Endothelial cell of umbilical vein (primary cell): ENCODE data around the gene GPR162. TPM values are rescaled to one million over a fixed set of nuclear protein-coding genes. Genes with fewer than 3 reads are reported as not detected.

Experiments used
- BruUV-seq: library from RNA; stranded (reverse); fragments of 400-500 nt; replicated peaks from 2 replicates; lab custom pipeline; 2021; lab: Mats Ljungman, UMichigan
- CTCF ChIA-PET: fragments of 300-600, 350-600 bp; sonication (Branson Sonifier 250); formaldehyde crosslinking; loops from one replicate; lab custom pipeline; 2021; ENCODE audit warnings: antibody characterized with exemption, inconsistent platforms; lab: Charles Lee
- POLR2A ChIA-PET: fragments of 300-600, 350-600 bp; sonication (Branson Sonifier 250); formaldehyde crosslinking; loops from one replicate; lab custom pipeline; 2021; ENCODE audit warnings: antibody characterized with exemption, inconsistent platforms; lab: Charles Lee
- DNase-seq: peaks from one replicate; pipeline ENCODE4 v3.0.0-alpha.2; 2011; ENCODE audit warnings: low read depth, low spot score
- FAIRE-seq: peaks from 2 replicates; lab custom pipeline; 2011; peaks lifted over from hg19 to GRCh38; lab: Jason Lieb, UNC
- H2AFZ ChIP-seq: 2 replicates; pipeline ENCODE4 v1.6.0; 2012; ENCODE audit warnings: low read depth, low read length, control low read depth, inconsistent platforms
- H3K27ac ChIP-seq: 2 replicates; pipeline ENCODE4 v1.5.1; 2011; ENCODE audit warnings: low read depth, mild to moderate bottlenecking, control low read depth, low read length, moderate library complexity; ENCODE audit not compliant: insufficient read depth
- H3K27me3 ChIP-seq, 2 experiments: 2 replicates each; pipeline versions ENCODE4 v1.6.0 to v1.6.1; 2011; ENCODE audit warnings: low read length in 2 of 2, mixed read lengths in 1 of 2; ENCODE audit not compliant: control insufficient read depth in 2 of 2, insufficient read depth in 2 of 2
- H3K36me3 ChIP-seq, 2 experiments: 2 replicates in 1 of 2; 3 replicates in 1 of 2; pipeline ENCODE4 v1.5.1; 2011; ENCODE audit warnings: low read length in 2 of 2, mild to moderate bottlenecking in 1 of 2, moderate library complexity in 1 of 2; ENCODE audit not compliant: control insufficient read depth in 2 of 2, insufficient read depth in 2 of 2; ENCODE audit errors: extremely low read depth in 1 of 2
- H3K4me1 ChIP-seq: 3 replicates; pipeline ENCODE4 v1.5.1; 2011; ENCODE audit warnings: mild to moderate bottlenecking, low read length; ENCODE audit not compliant: control insufficient read depth, insufficient read depth; ENCODE audit errors: extremely low read depth
- H3K4me2 ChIP-seq: 2 replicates; pipeline ENCODE4 v1.6.1; 2011; ENCODE audit warnings: low read length, control low read depth, mixed read lengths; ENCODE audit not compliant: insufficient read depth
- H3K4me3 ChIP-seq, 3 experiments: fragments of 200-600 bp in 1 of 3; sonication (generic), shearing (Covaris generic) in 1 of 3; replicated peaks in 1 of 3; 2 replicates each; pipeline ENCODE4 v1.5.1; 2011 to 2016; ENCODE audit warnings: control low read depth in 3 of 3, low read length in 3 of 3, mild to moderate bottlenecking in 2 of 3, inconsistent platforms in 1 of 3, low read depth in 1 of 3, moderate library complexity in 1 of 3; ENCODE audit not compliant: insufficient read depth in 1 of 3
- H3K79me2 ChIP-seq: 2 replicates; pipeline ENCODE4 v1.6.0; 2012; ENCODE audit warnings: low read length, inconsistent platforms; ENCODE audit not compliant: control insufficient read depth, insufficient read depth
- H3K9ac ChIP-seq: replicated peaks from 2 replicates; pipeline ENCODE3; 2011; ENCODE audit warnings: low read length, control low read depth; ENCODE audit not compliant: insufficient read depth; ENCODE audit errors: extremely low read depth
- H3K9me1 ChIP-seq: replicated peaks from 3 replicates; pipeline ENCODE4 v1.6.0; 2011; ENCODE audit warnings: mild to moderate bottlenecking, low read length; ENCODE audit not compliant: control insufficient read depth, insufficient read depth; ENCODE audit errors: extremely low read depth
- H3K9me3 ChIP-seq: replicated peaks from 2 replicates; pipeline ENCODE4 v1.5.1; 2012; ENCODE audit warnings: low read length, inconsistent platforms; ENCODE audit not compliant: control insufficient read depth, insufficient read depth
- H4K20me1 ChIP-seq: replicated peaks from 2 replicates; pipeline ENCODE3; 2011; ENCODE audit warnings: mild to moderate bottlenecking, low read length; ENCODE audit not compliant: control insufficient read depth, insufficient read depth; ENCODE audit errors: extremely low read depth
- CTCF ChIP-seq, 2 donors: IDR thresholded peaks; 1 replicate in 1 of 2; 2 replicates in 1 of 2; pipeline ENCODE4 v1.5.1; 2011; ENCODE audit warnings: low read length in 2 of 2, mild to moderate bottlenecking in 2 of 2, moderate library complexity in 2 of 2, control low read depth in 1 of 2, inconsistent platforms in 1 of 2, low read depth in 1 of 2; ENCODE audit not compliant: insufficient read depth in 1 of 2; ENCODE audit errors: extremely low read depth in 1 of 2
- EZH2 ChIP-seq: IDR thresholded peaks from 2 replicates; pipeline ENCODE4 v1.6.1; 2012; ENCODE audit warnings: borderline replicate concordance, low read depth, mild to moderate bottlenecking, moderate library complexity, low read length, inconsistent platforms; ENCODE audit not compliant: severe bottlenecking
- FOS ChIP-seq: IDR thresholded peaks from 2 replicates; pipeline ENCODE4 v1.6.1; 2011; ENCODE audit warnings: mild to moderate bottlenecking, low read length, moderate library complexity, borderline replicate concordance; ENCODE audit not compliant: insufficient read depth
- GATA2 ChIP-seq: IDR thresholded peaks from 2 replicates; pipeline ENCODE4 v1.7.0; 2011; ENCODE audit warnings: low read depth, mild to moderate bottlenecking, moderate library complexity, mixed read lengths, low read length; ENCODE audit not compliant: insufficient read length, insufficient read depth
- JUN ChIP-seq: IDR thresholded peaks from 2 replicates; pipeline ENCODE4 v1.6.1; 2011; ENCODE audit warnings: borderline replicate concordance, low read depth; ENCODE audit not compliant: insufficient read length, insufficient read depth
- MAX ChIP-seq: IDR thresholded peaks from 2 replicates; pipeline ENCODE4 v1.6.1; 2011; ENCODE audit not compliant: insufficient read depth, insufficient read length
- MYC ChIP-seq: IDR thresholded peaks from one replicate; pipeline ENCODE4 v1.6.1; 2011; ENCODE audit warnings: mild to moderate bottlenecking, low read depth, low read length
- POLR2A ChIP-seq: IDR thresholded peaks from 2 replicates; pipeline ENCODE4 v1.6.1; 2012; ENCODE audit warnings: low read depth, mild to moderate bottlenecking, control low read depth, low read length
- POLR2AphosphoS5 ChIP-seq: IDR thresholded peaks from 2 replicates; pipeline ENCODE4 v1.6.1; 2012; ENCODE audit warnings: low read depth, mild to moderate bottlenecking, control low read depth, low read length, moderate library complexity; ENCODE audit not compliant: insufficient read depth
- dilution Hi-C: fragments of 300-500 bp; cut with MboI; formaldehyde crosslinking; loops from one replicate; pipeline ENCODE4 v1.15.0; 2019; ENCODE audit warnings: low sequenced_read_pairs; ENCODE audit not compliant: extremely low pct_ligation_motif_present
- intact Hi-C: fragments of 100-400 bp; cut with micrococcal nuclease; formaldehyde crosslinking; loops from one replicate; pipeline ENCODE4 v1.10.0; 2022
- polyA plus RNA-seq, 4 experiments: library from polyadenylated mRNA; depleted of rRNA in 3 of 4; stranded (reverse) in 3 of 4; unstranded in 1 of 4; fragments of >200 nt; gene quantifications; 2 replicates each; pipeline versions ENCODE4 v1.2.1 to v1.2.3, GENCODE V29; 2011 to 2012; ENCODE audit warnings: missing spikeins in 1 of 4
- total RNA-seq: library from RNA; stranded (reverse); gene quantifications from 2 replicates; pipeline ENCODE4 v1.2.3, GENCODE V29; 2021

The GPR162 gene
- total and polyA plus RNA-seq, 2 donors (not counting 3 experiments of a cell fraction or from before 2014, with no cell fraction given) = 9.7 to 13.7 TPM

DNA sequence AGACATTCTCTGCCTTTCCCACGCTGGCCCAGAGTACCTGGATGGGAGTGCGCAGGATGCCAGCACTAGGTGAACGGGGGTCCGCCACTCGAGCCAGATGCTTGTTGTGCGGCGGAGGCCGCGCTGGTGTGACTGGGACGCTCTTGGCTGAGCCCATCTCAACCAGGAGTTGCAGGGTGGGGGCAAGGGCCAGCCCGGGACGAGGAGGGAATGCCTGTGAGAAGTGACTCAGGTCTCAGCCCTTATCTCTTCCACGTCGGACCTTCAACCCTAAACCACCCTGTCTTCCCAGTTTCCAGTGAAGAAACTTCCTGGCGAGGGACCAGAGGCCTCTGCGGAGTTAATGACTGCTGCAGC, 29.2 kb downstream of the GPR162 start:
- H3K36me3 ChIP-seq = peaks cover 12 to 20% of the 10 kb centered on the region in 2 experiments
- no peak overlapping the region for H2AFZ ChIP-seq
- no peak overlapping the region for H3K27ac ChIP-seq
- TF ChIP-seq EZH2 = no peak
- no peak for TF ChIP-seq POLR2AphosphoS5
- no peak for TF ChIP-seq FOS
- no peak for TF ChIP-seq POLR2A
- no peak for TF ChIP-seq MYC
- TF ChIP-seq GATA2 = no peak
- TF ChIP-seq MAX = no peak
- TF ChIP-seq JUN = no peak
- no peak for TF ChIP-seq CTCF (IDR thresholded peaks at IDR 0.05; ENCODE audit: extremely low read depth in 1 of 2, insufficient read depth in 1 of 2, low read depth in 1 of 2, low read length in 2 of 2)
- TSS peak; percentile 53 for BruUV-seq
- no peaks in the 10 kb centered on the region for H3K27me3 ChIP-seq
- peaks cover 42% of the 10 kb centered on the region for H3K79me2 ChIP-seq
- ChIA-PET CTCF (interaction anchor here (0.7 to 4.6 kb wide), 6 partner anchors 9 to 231 kb away, joined by 3 to 30 read pairs (median 18); partner anchors contain the start of genes GNB3, MLF2, SPSB2 and TPI1), POLR2A (interaction anchor here (1.1 to 3.2 kb wide), 3 partner anchors 9 to 127 kb away, joined by 3 to 48 read pairs (median 7); partner anchors contain the start of genes COPS7A and TPI1)
- H3K4me2 ChIP-seq = peak overlapping the region; percentile 74
- H3K9me1 ChIP-seq = no peaks in the 10 kb centered on the region
- H4K20me1 ChIP-seq = no peaks in the 10 kb centered on the region
- peak overlapping the region; percentile 37 for H3K9ac ChIP-seq
- intact Hi-C loops = loop anchor here (1.0 to 2.0 kb wide), 2 partner anchors 16 to 97 kb away; partner anchors contain the start of gene MLF2
- no peaks in the 10 kb centered on the region for H3K9me3 ChIP-seq
- FAIRE-seq (no peak), DNase-seq (no peak)
- H3K4me1 ChIP-seq = peaks cover 24% of the 10 kb centered on the region
- dilution Hi-C loops = no loop called here
- H3K4me3 ChIP-seq = peak overlapping the region; percentile 34 to 70 (median 38)
